Smooth muscle cell (in vitro differentiated cells): Measurements from ENCODE around the gene SIGLEC7. TPM values are rescaled to one million over a fixed set of nuclear protein-coding genes. Genes with fewer than 3 reads are reported as not detected.

Experiments
- DNase-seq: peaks from one replicate; lab custom pipeline; 2025; ENCODE audit not compliant: unreplicated experiment; lab: John Stamatoyannopoulos, UW
- H2AFZ ChIP-seq: fragments of 200-600 bp; sonication (generic); 2 replicates; pipeline ENCODE4 v1.6.0; 2016; ENCODE audit warnings: antibody characterized with exemption, low read depth, mild to moderate bottlenecking
- H3F3A ChIP-seq: fragments of 200-600 bp; sonication (generic); 2 replicates; pipeline ENCODE4 v1.6.0; 2017; ENCODE audit warnings: antibody characterized with exemption, low read depth
- H3K27ac ChIP-seq: fragments of 200-600 bp; sonication (generic); 2 replicates; pipeline ENCODE4 v1.5.1; 2016; ENCODE audit warnings: low read depth, mild to moderate bottlenecking
- H3K27me3 ChIP-seq: fragments of 200-600 bp; sonication (generic); 2 replicates; pipeline ENCODE4 v1.6.1; 2016; ENCODE audit warnings: low read depth, mild to moderate bottlenecking
- H3K36me3 ChIP-seq: fragments of 200-600 bp; sonication (generic); 2 replicates; pipeline ENCODE4 v1.5.1; 2016; ENCODE audit warnings: low read depth
- H3K4me1 ChIP-seq: fragments of 200-600 bp; sonication (generic); 2 replicates; pipeline ENCODE4 v1.5.1; 2016; ENCODE audit warnings: low read depth
- H3K4me2 ChIP-seq: fragments of 200-600 bp; sonication (generic); 2 replicates; pipeline ENCODE4 v1.6.0; 2016; ENCODE audit warnings: mild to moderate bottlenecking
- H3K4me3 ChIP-seq: fragments of 200-600 bp; sonication (generic); 2 replicates; pipeline ENCODE4 v1.5.1; 2016; ENCODE audit warnings: mild to moderate bottlenecking
- H3K79me2 ChIP-seq: fragments of 200-600 bp; sonication (generic); 2 replicates; pipeline ENCODE4 v1.6.0; 2016; ENCODE audit warnings: low read depth, mild to moderate bottlenecking
- H3K9ac ChIP-seq: fragments of 200-600 bp; sonication (generic); 2 replicates; pipeline ENCODE4 v1.6.0; 2016; ENCODE audit warnings: low read depth
- H3K9me3 ChIP-seq: fragments of 200-600 bp; sonication (generic); replicated peaks from 2 replicates; pipeline ENCODE4 v1.5.1; 2016; ENCODE audit warnings: low read depth
- H4K20me1 ChIP-seq: fragments of 200-600 bp; sonication (generic); 2 replicates; pipeline ENCODE4 v1.6.0; 2016; ENCODE audit warnings: low read depth
- CTCF ChIP-seq: fragments of 200-600 bp; sonication (generic); IDR thresholded peaks from 2 replicates; pipeline ENCODE4 v1.5.1; 2017; ENCODE audit warnings: borderline replicate concordance, mild to moderate bottlenecking, antibody characterized with exemption; ENCODE audit not compliant: insufficient read depth, poor library complexity, severe bottlenecking
- WGBS: methylation state at CpG from one replicate; pipeline ENCODE4 v1.1.7; 2016; ENCODE audit warnings: low lambda C conversion rate; 5-methylcytosine and 5-hydroxymethylcytosine counted together
- polyA plus RNA-seq: library from polyadenylated mRNA; unstranded; fragments of >200 nt; fragmentation: Nextera tagmentation; extraction: Ambion mirVana; gene quantifications from 2 replicates; pipeline ENCODE4 v1.2.1, GENCODE V29; 2016
- total RNA-seq: library from RNA; depleted of rRNA; stranded (reverse); fragments of >200 nt; gene quantifications from 2 replicates; pipeline ENCODE4 v1.2.3, GENCODE V29; 2014

The SIGLEC7 gene
- total and polyA plus RNA-seq, 2 experiments from 2014 or later = not detected

GRCh38 chr19:51196181-51196580, 54.1 kb downstream of the SIGLEC7 start:
- Histone ChIP-seq H3K4me2 (no peak overlapping the region), H3K9me3 (no peaks in the 10 kb centered on the region), H3K9ac (no peak overlapping the region), H3K27ac (no peak overlapping the region), H3K4me1 (no peaks in the 10 kb centered on the region), H3K36me3 (no peaks in the 10 kb centered on the region), H3K27me3 (no peaks in the 10 kb centered on the region), H2AFZ (no peak overlapping the region), H4K20me1 (no peaks in the 10 kb centered on the region), H3F3A (no peaks in the 10 kb centered on the region), H3K4me3 (no peak overlapping the region), H3K79me2 (no peaks in the 10 kb centered on the region)
- no peak for TF ChIP-seq CTCF
- 80% methylated on average over 5 of the region's 5 CpGs for WGBS
- DNase-seq = no peak

DNA sequence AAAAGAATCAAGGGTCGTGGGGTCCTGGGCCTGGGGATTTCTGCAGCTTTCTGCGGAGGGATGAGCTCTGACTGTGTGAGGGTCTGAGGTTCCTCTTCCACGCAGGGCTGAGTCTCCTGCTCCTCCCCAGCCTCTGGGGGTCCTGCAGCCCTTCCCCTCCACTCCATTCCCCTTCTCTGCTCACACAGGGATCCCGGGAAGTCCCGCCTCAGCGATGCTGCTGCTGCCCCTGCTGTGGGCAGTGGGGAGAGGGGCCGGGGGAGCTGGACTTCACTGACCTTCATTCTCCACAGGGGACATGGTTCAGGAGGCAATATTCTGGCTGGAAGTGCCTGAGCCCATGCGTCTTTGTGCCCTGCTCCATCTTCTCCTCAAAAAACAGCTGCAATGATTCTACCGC, 56.5 kb downstream of the SIGLEC7 start:
- Histone ChIP-seq H3K4me1 (no peaks in the 10 kb centered on the region), H2AFZ (no peak overlapping the region), H3K4me2 (no peak overlapping the region), H3K79me2 (no peaks in the 10 kb centered on the region), H4K20me1 (no peaks in the 10 kb centered on the region), H3K9ac (no peak overlapping the region), H3K27ac (no peak overlapping the region), H3K9me3 (no peaks in the 10 kb centered on the region), H3F3A (no peaks in the 10 kb centered on the region), H3K36me3 (no peaks in the 10 kb centered on the region), H3K4me3 (no peak overlapping the region), H3K27me3 (no peaks in the 10 kb centered on the region)
- TF ChIP-seq CTCF = no peak
- WGBS = 85% methylated on average over 9 of the region's 9 CpGs
- DNase-seq = no peak

DNA sequence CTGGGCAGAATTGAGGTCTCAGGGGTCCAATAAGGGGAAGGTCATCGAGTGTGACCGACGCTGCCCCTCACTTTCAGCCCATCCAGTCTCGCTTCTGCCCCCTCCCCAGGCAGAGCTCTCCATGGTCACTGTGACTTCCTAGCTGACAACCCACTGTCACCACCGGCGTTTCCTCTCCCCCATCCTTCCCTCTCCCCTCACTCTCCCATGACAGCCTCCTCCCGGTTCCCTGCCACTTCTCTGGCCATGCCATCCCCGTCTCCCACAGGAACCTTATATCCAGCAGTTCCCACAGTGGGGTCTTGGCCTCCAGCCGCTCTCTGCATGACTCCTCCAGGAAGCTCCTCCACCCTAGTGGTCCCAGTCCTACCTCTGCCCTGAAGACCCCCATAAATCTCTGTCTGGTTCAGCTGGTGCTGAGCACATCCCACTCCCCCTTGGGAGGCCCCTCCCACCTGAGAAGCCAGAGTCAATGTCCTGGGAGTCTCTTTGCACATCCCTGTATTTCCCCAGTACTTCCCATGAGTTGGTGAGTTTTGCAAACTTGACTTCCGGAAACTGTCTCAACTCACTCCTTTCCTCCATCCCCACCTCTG, 58.1 kb downstream of the SIGLEC7 start:
- Histone ChIP-seq H3K9ac (no peak overlapping the region), H3K79me2 (no peaks in the 10 kb centered on the region), H3K36me3 (no peaks in the 10 kb centered on the region), H3K4me3 (no peak overlapping the region), H3K4me1 (no peaks in the 10 kb centered on the region), H2AFZ (no peak overlapping the region), H3F3A (no peaks in the 10 kb centered on the region), H3K9me3 (no peaks in the 10 kb centered on the region), H3K27me3 (no peaks in the 10 kb centered on the region), H3K27ac (no peak overlapping the region), H3K4me2 (no peak overlapping the region), H4K20me1 (no peaks in the 10 kb centered on the region)
- DNase-seq = no peak
- whole genome bisulfite sequencing = 86% methylated on average over 9 of the region's 10 CpGs
- no peak for TF ChIP-seq CTCF

DNA sequence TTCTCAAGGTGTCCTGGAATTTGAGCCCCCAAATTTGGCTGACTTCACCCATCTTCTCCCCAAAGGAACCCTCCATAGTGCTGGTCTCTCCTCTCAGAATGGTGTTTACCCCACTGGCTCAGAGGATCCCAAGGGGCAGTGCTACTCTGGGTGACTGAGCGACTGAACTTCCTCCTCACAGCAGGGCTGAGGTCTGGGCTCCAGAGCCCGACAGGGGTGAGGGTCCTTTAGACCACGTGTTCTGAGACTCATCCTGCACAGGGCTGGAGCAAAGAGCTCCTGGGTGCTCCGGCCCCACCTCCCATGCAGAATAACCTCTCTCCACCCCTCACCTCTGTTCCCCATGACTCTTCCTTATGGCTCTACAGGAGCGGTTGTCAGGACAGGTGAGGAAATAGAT, 59.6 kb downstream of the SIGLEC7 start:
- H3K27me3 ChIP-seq = no peaks in the 10 kb centered on the region
- DNase-seq = no peak
- H3K9ac ChIP-seq = no peak overlapping the region
- TF ChIP-seq CTCF = no peak
- no peaks in the 10 kb centered on the region for H4K20me1 ChIP-seq
- H3K4me1 ChIP-seq = no peaks in the 10 kb centered on the region
- H3K79me2 ChIP-seq = no peaks in the 10 kb centered on the region
- H3F3A ChIP-seq = no peaks in the 10 kb centered on the region
- H3K4me3 ChIP-seq = no peak overlapping the region
- no peaks in the 10 kb centered on the region for H3K36me3 ChIP-seq
- no peaks in the 10 kb centered on the region for H3K9me3 ChIP-seq
- no peak overlapping the region for H3K27ac ChIP-seq
- 75% methylated on average over 5 of the region's 5 CpGs for WGBS
- H2AFZ ChIP-seq = no peak overlapping the region
- no peak overlapping the region for H3K4me2 ChIP-seq

Other genes with a start within 250 kb of the SIGLEC7 start
- not detected in 2 replicates for gene KLK4, start 230.9 kb upstream of the SIGLEC7 start, total RNA-seq
- gene KLK4, start 230.9 kb upstream of the SIGLEC7 start, polyA plus RNA-seq = 0.80 and 0.82 TPM in 2 replicates
- gene KLK5, start 189.3 kb upstream of the SIGLEC7 start, total RNA-seq = 0.18 and 1.2 TPM in 2 replicates
- 0.38 TPM in 1 of 2 replicates, not detected in the other for gene KLK5, start 189.3 kb upstream of the SIGLEC7 start, polyA plus RNA-seq
- 9.5 and 20.7 TPM in 2 replicates for gene KLK6, start 172.7 kb upstream of the SIGLEC7 start, total RNA-seq
- 7.1 and 29.5 TPM in 2 replicates for gene KLK6, start 172.7 kb upstream of the SIGLEC7 start, polyA plus RNA-seq
- gene KLK7, start 158.4 kb upstream of the SIGLEC7 start, total RNA-seq = 5.8 TPM in 1 of 2 replicates, not detected in the other
- 0.25 TPM in 1 of 2 replicates, not detected in the other for gene KLK7, start 158.4 kb upstream of the SIGLEC7 start, polyA plus RNA-seq
- 1.7 and 11.6 TPM in 2 replicates for gene KLK8, start 140.7 kb upstream of the SIGLEC7 start, total RNA-seq
- gene KLK8, start 140.7 kb upstream of the SIGLEC7 start, polyA plus RNA-seq = 4.3 TPM in 1 of 2 replicates, not detected in the other
- 3.6 and 10.8 TPM in 2 replicates for gene KLK10, start 122.6 kb upstream of the SIGLEC7 start, total RNA-seq
- gene KLK10, start 122.6 kb upstream of the SIGLEC7 start, polyA plus RNA-seq = 3.8 and 8.5 TPM in 2 replicates
- 2.1 and 3.2 TPM in 2 replicates for gene KLK11, start 115.7 kb upstream of the SIGLEC7 start, total RNA-seq
- gene KLK11, start 115.7 kb upstream of the SIGLEC7 start, polyA plus RNA-seq = 0.97 TPM in 1 of 2 replicates, not detected in the other
- gene KLK12, start 107.3 kb upstream of the SIGLEC7 start, total RNA-seq = 0.81 and 1.9 TPM in 2 replicates
- gene KLK12, start 107.3 kb upstream of the SIGLEC7 start, polyA plus RNA-seq = 1.7 and 2.2 TPM in 2 replicates
- gene KLK13, start 77.2 kb upstream of the SIGLEC7 start, total RNA-seq = 0.72 and 1.6 TPM in 2 replicates
- gene KLK13, start 77.2 kb upstream of the SIGLEC7 start, polyA plus RNA-seq = 0.19 and 1.3 TPM in 2 replicates
- 5.5 and 12.3 TPM in 2 replicates for gene KLK14, start 59.4 kb upstream of the SIGLEC7 start, total RNA-seq
- 2.0 and 7.7 TPM in 2 replicates for gene KLK14, start 59.4 kb upstream of the SIGLEC7 start, polyA plus RNA-seq
- gene CTU1, start 33.9 kb upstream of the SIGLEC7 start, total RNA-seq = 4.7 and 5.1 TPM in 2 replicates
- gene CTU1, start 33.9 kb upstream of the SIGLEC7 start, polyA plus RNA-seq = 9.8 and 11.2 TPM in 2 replicates
- not detected in 2 replicates for gene SIGLEC9, start 17.4 kb upstream of the SIGLEC7 start, total RNA-seq
- not detected in 2 replicates for gene SIGLEC9, start 17.4 kb upstream of the SIGLEC7 start, polyA plus RNA-seq
- not detected in 2 replicates for gene CD33, start 82.8 kb downstream of the SIGLEC7 start, total RNA-seq
- gene CD33, start 82.8 kb downstream of the SIGLEC7 start, polyA plus RNA-seq = not detected in 2 replicates
- not detected in 2 replicates for gene SIGLECL1, start 108.8 kb downstream of the SIGLEC7 start, total RNA-seq
- gene SIGLECL1, start 108.8 kb downstream of the SIGLEC7 start, polyA plus RNA-seq = not detected in 2 replicates
- gene IGLON5, start 169.3 kb downstream of the SIGLEC7 start, total RNA-seq = 3.5 and 4.6 TPM in 2 replicates
- gene IGLON5, start 169.3 kb downstream of the SIGLEC7 start, polyA plus RNA-seq = 3.4 and 3.8 TPM in 2 replicates
- 0.63 and 2.2 TPM in 2 replicates for gene VSIG10L, start 199.8 kb downstream of the SIGLEC7 start, total RNA-seq
- 2.5 and 4.2 TPM in 2 replicates for gene VSIG10L, start 199.8 kb downstream of the SIGLEC7 start, polyA plus RNA-seq
- gene ETFB, start 224.1 kb downstream of the SIGLEC7 start, total RNA-seq = 38.0 and 51.1 TPM in 2 replicates
- gene ETFB, start 224.1 kb downstream of the SIGLEC7 start, polyA plus RNA-seq = 94.5 and 108 TPM in 2 replicates
- gene CLDND2, start 226.7 kb downstream of the SIGLEC7 start, total RNA-seq = not detected in 2 replicates
- 1.4 TPM in 1 of 2 replicates, not detected in the other for gene CLDND2, start 226.7 kb downstream of the SIGLEC7 start, polyA plus RNA-seq
- not detected in 2 replicates for gene NKG7, start 230.4 kb downstream of the SIGLEC7 start, total RNA-seq
- not detected in 2 replicates for gene NKG7, start 230.4 kb downstream of the SIGLEC7 start, polyA plus RNA-seq
- gene LIM2, start 245.7 kb downstream of the SIGLEC7 start, total RNA-seq = not detected in 2 replicates
- gene LIM2, start 245.7 kb downstream of the SIGLEC7 start, polyA plus RNA-seq = not detected in 2 replicates
- not detected in 2 replicates for gene C19orf84, start 248.3 kb downstream of the SIGLEC7 start, total RNA-seq
- gene C19orf84, start 248.3 kb downstream of the SIGLEC7 start, polyA plus RNA-seq = 0.71 TPM in 1 of 2 replicates, not detected in the other